ENCODE measurements around the gene HOXD9. TPM values are rescaled to one million over a fixed set of nuclear protein-coding genes. Genes with fewer than 3 reads are reported as not detected.

The HOXD9 gene
- total RNA-seq, 1 donor from 2014 or later: 16.8 TPM

- DNase-seq (ENCODE audit: low read depth in 2 of 2): no peak
These were observed 30.0 kb downstream of the HOXD9 start for GRCh38 chr2:176152350-176153181.

- no peak for DNase-seq (ENCODE audit: low read depth in 2 of 2)
These were observed 32.2 kb downstream of the HOXD9 start for GRCh38 chr2:176154576-176155252.

- DNase-seq (ENCODE audit: low read depth in 2 of 2): no peak
These were observed 33.0 kb downstream of the HOXD9 start for GRCh38 chr2:176155356-176156044.

GRCh38 chr2:176156301-176156806 lies 33.8 kb downstream of the HOXD9 start:
- no peak for DNase-seq (ENCODE audit: low read depth in 2 of 2)

GRCh38 chr2:176156807-176157498 lies 34.4 kb downstream of the HOXD9 start, which contains the start of gene HOXD3:
Gene HOXD3, plus strand, starts transcription at chr2:176157307. Its CDS starts 11,808 bp downstream, at chr2:176169115.
- no peak for DNase-seq (ENCODE audit: low read depth in 2 of 2)

- no peak for DNase-seq (ENCODE audit: low read depth in 2 of 2)
These were observed 35.1 kb downstream of the HOXD9 start for GRCh38 chr2:176157499-176158185.

- DNase-seq (ENCODE audit: low read depth in 2 of 2): no peak
These were observed 35.7 kb downstream of the HOXD9 start for GRCh38 chr2:176158186-176158591.

GRCh38 chr2:176158855-176159662 lies 36.5 kb downstream of the HOXD9 start:
- DNase-seq (ENCODE audit: low read depth in 2 of 2): no peak

GRCh38 chr2:176159663-176160250 lies 37.2 kb downstream of the HOXD9 start:
- no peak for DNase-seq (ENCODE audit: low read depth in 2 of 2)

GRCh38 chr2:176160251-176160985 lies 37.9 kb downstream of the HOXD9 start:
- DNase-seq (ENCODE audit: low read depth in 2 of 2): no peak

GRCh38 chr2:176160986-176161824 lies 38.7 kb downstream of the HOXD9 start:
- no peak for DNase-seq (ENCODE audit: low read depth in 2 of 2)

- DNase-seq (ENCODE audit: low read depth in 2 of 2): no peak
These were observed 39.5 kb downstream of the HOXD9 start for GRCh38 chr2:176161825-176162626.

- no peak for DNase-seq (ENCODE audit: low read depth in 2 of 2)
These were observed 40.6 kb downstream of the HOXD9 start for GRCh38 chr2:176162911-176163671.

- no peak for DNase-seq (ENCODE audit: low read depth in 2 of 2)
These were observed 41.1 kb downstream of the HOXD9 start for GRCh38 chr2:176163672-176164056.

GRCh38 chr2:176164201-176164600 lies 41.7 kb downstream of the HOXD9 start:
- no peak for DNase-seq (ENCODE audit: low read depth in 2 of 2)
